Hepatocyte (in vitro differentiated cells): ENCODE data around the gene NOL9. TPM values are rescaled to one million over a fixed set of nuclear protein-coding genes. Genes with fewer than 3 reads are reported as not detected.

Source experiments
- DNase-seq: peaks from one replicate; pipeline ENCODE4 v3.0.0-alpha.2; 2016; ENCODE audit warnings: low spot score
- H2AFZ ChIP-seq: fragments of 200-600 bp; sonication (generic); 2 replicates; pipeline ENCODE4 v1.6.0; 2016; ENCODE audit warnings: antibody characterized with exemption, mild to moderate bottlenecking
- H3K27ac ChIP-seq: fragments of 200-600 bp; sonication (generic); 2 replicates; pipeline ENCODE4 v1.5.1; 2016; ENCODE audit warnings: mild to moderate bottlenecking
- H3K27me3 ChIP-seq: fragments of 200-600 bp; sonication (generic); 2 replicates; pipeline ENCODE4 v1.6.1; 2016
- H3K36me3 ChIP-seq: fragments of 200-600 bp; sonication (generic); replicated peaks from 2 replicates; pipeline ENCODE4 v1.5.1; 2016; ENCODE audit warnings: low read depth; ENCODE audit not compliant: insufficient read depth
- H3K4me1 ChIP-seq: fragments of 200-600 bp; sonication (generic); 2 replicates; pipeline ENCODE4 v1.5.1; 2016; ENCODE audit warnings: mild to moderate bottlenecking, moderate library complexity; ENCODE audit not compliant: insufficient read depth
- H3K4me2 ChIP-seq: fragments of 200-600 bp; sonication (generic); 2 replicates; pipeline ENCODE4 v1.6.0; 2016
- H3K4me3 ChIP-seq: fragments of 200-600 bp; sonication (generic); 2 replicates; pipeline ENCODE4 v1.5.1; 2016; ENCODE audit warnings: mild to moderate bottlenecking
- H3K79me2 ChIP-seq: fragments of 200-600 bp; sonication (generic); 2 replicates; pipeline ENCODE4 v1.6.0; 2017; ENCODE audit warnings: mild to moderate bottlenecking
- H3K9me2 ChIP-seq: fragments of 200-600 bp; sonication (generic); replicated peaks from 2 replicates; pipeline ENCODE4 v1.6.0; 2017; ENCODE audit warnings: mild to moderate bottlenecking; ENCODE audit not compliant: insufficient read depth
- H3K9me3 ChIP-seq: fragments of 200-600 bp; sonication (generic); 2 replicates; pipeline ENCODE4 v1.5.1; 2016; ENCODE audit warnings: low read depth, mild to moderate bottlenecking
- H4K20me1 ChIP-seq: fragments of 200-600 bp; sonication (generic); 2 replicates; pipeline ENCODE4 v1.6.0; 2016; ENCODE audit warnings: mild to moderate bottlenecking; ENCODE audit not compliant: insufficient read depth, poor library complexity, severe bottlenecking
- EZH2 ChIP-seq: fragments of 200-600 bp; sonication (generic); IDR thresholded peaks from 2 replicates; pipeline ENCODE4 v1.6.1; 2016; ENCODE audit warnings: antibody characterized with exemption, mild to moderate bottlenecking, borderline replicate concordance
- EZH2phosphoT487 ChIP-seq: fragments of 200-600 bp; sonication (generic); IDR thresholded peaks from one replicate; pipeline ENCODE4 v1.6.1; 2018; ENCODE audit warnings: antibody characterized with exemption, mild to moderate bottlenecking, low read depth, moderate library complexity; ENCODE audit not compliant: unreplicated experiment, severe bottlenecking
- WGBS: methylation state at CpG from one replicate; pipeline ENCODE4 v1.1.6; 2016; ENCODE audit warnings: low lambda C conversion rate; ENCODE audit errors: missing lambda C conversion rate; 5-methylcytosine and 5-hydroxymethylcytosine counted together
- polyA plus RNA-seq: library from polyadenylated mRNA; unstranded; fragments of >200 nt; fragmentation: Nextera tagmentation; extraction: Ambion mirVana; gene quantifications from 2 replicates; pipeline ENCODE4 v1.2.1, GENCODE V29; 2016
- small RNA-seq: library from RNA; depleted of rRNA; stranded (forward); fragments of <200 nt; gene quantifications from one replicate; pipeline ENCODE3, GENCODE V24; 2014
- total RNA-seq: library from RNA; depleted of rRNA; stranded (reverse); fragments of >200 nt; gene quantifications from 2 replicates; pipeline ENCODE4 v1.2.3, GENCODE V29; 2014
- TF ChIP-seq, protein P1 (sequence below): fragments of 200-600 bp; sonication (generic); IDR thresholded peaks from 2 replicates; pipeline ENCODE4 v1.5.1; 2016; ENCODE audit warnings: antibody characterized with exemption, mild to moderate bottlenecking; ENCODE audit not compliant: poor library complexity

Gene NOL9
- total and polyA plus RNA-seq, 2 experiments from 2014 or later: 13.7 to 21.6 TPM

DNA sequence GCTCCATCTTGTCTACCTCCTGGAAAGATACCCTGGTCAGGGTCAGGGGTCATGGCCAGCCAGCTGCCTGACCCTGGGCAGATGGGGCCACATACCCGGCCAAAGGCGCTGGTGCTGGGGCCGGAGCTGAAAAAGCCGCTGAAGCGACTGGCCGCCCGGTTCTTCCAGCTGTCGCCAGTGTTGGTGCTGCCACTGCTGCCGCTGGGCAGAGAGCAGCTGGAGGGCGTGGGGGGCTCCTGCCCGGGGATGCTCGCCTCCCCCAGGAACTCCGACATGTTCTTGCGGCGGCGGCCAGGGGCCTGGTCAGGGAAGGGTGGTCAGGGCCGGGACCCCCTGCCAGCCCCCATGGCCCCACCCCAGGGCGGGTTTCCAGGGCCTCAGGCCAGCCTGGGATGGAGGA, 81.2 kb downstream of the NOL9 start:
- Histone ChIP-seq H3K4me3 (no peak overlapping the region), H3K4me1 (peaks cover 19% of the 10 kb centered on the region), H2AFZ (no peak overlapping the region), H4K20me1 (no peaks in the 10 kb centered on the region), H3K27ac (no peak overlapping the region), H3K4me2 (no peak overlapping the region), H3K79me2 (no peaks in the 10 kb centered on the region), H3K9me2 (no peaks in the 10 kb centered on the region), H3K27me3 (no peaks in the 10 kb centered on the region), H3K36me3 (no peaks in the 10 kb centered on the region), H3K9me3 (no peaks in the 10 kb centered on the region)
- TF ChIP-seq, protein P1, sequence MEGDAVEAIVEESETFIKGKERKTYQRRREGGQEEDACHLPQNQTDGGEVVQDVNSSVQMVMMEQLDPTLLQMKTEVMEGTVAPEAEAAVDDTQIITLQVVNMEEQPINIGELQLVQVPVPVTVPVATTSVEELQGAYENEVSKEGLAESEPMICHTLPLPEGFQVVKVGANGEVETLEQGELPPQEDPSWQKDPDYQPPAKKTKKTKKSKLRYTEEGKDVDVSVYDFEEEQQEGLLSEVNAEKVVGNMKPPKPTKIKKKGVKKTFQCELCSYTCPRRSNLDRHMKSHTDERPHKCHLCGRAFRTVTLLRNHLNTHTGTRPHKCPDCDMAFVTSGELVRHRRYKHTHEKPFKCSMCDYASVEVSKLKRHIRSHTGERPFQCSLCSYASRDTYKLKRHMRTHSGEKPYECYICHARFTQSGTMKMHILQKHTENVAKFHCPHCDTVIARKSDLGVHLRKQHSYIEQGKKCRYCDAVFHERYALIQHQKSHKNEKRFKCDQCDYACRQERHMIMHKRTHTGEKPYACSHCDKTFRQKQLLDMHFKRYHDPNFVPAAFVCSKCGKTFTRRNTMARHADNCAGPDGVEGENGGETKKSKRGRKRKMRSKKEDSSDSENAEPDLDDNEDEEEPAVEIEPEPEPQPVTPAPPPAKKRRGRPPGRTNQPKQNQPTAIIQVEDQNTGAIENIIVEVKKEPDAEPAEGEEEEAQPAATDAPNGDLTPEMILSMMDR: no peak
- TF ChIP-seq EZH2 (no peak), EZH2phosphoT487 (no peak)
- no peak for DNase-seq
- 94% methylated on average over 9 of the region's 18 CpGs for WGBS

DNA sequence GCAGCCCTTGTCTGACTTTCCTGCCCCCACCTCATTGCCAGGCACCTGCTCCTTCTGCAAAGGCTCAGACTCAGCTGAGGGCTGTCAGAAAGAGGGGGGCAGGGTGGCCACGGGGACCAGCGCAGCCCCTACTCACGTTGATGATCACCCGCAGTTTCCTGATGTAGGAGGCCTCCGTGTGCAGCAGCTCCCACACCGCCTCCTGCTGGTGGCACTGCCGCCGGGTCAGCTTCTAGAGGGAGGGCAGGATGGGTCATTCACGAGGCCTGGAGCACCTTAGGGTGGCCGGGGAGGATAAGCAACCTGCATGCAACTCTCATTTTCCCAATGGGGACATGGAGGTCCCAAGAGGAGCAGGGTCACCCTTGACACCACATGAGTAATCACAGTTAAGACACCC, 81.9 kb downstream of the NOL9 start:
- Histone ChIP-seq H2AFZ (no peak overlapping the region), H3K4me1 (peaks cover 17% of the 10 kb centered on the region), H3K4me2 (no peak overlapping the region), H3K9me3 (no peaks in the 10 kb centered on the region), H3K27ac (peak overlapping the region; percentile 63), H3K9me2 (no peaks in the 10 kb centered on the region), H3K36me3 (no peaks in the 10 kb centered on the region), H3K27me3 (no peaks in the 10 kb centered on the region), H3K4me3 (no peak overlapping the region), H4K20me1 (no peaks in the 10 kb centered on the region), H3K79me2 (no peaks in the 10 kb centered on the region)
- WGBS: 95% methylated on average over 10 of the region's 10 CpGs
- TF ChIP-seq, protein P1: peak; percentile 20
- TF ChIP-seq EZH2phosphoT487: no peak
- no peak for DNase-seq

DNA sequence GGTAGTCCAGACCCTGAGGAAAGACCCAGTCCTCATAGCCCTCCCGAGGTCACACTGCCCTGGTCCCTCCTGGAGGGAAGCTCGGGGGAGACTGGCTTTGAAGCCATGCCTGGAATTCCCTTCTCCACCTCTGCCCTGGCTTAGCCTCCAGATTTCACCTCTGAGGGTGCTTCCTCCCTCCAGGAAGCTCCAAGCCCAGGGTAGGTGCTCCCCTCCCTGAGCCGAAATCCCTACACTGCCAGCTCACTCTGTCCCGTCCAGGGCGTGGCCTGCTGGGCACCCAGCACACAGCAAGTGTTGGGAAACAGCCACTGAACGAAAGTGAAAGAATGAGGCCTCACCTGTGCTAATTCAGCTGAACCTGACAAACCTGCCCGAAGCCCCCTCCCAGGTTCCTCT, 82.3 kb downstream of the NOL9 start:
- TF ChIP-seq EZH2 (no peak), EZH2phosphoT487 (no peak)
- TF ChIP-seq, protein P1: no peak
- Histone ChIP-seq H3K27me3 (no peaks in the 10 kb centered on the region), H3K4me2 (no peak overlapping the region), H4K20me1 (no peaks in the 10 kb centered on the region), H3K79me2 (no peaks in the 10 kb centered on the region), H3K4me3 (no peak overlapping the region), H3K9me3 (no peaks in the 10 kb centered on the region), H3K27ac (peak overlapping the region; percentile 74), H3K9me2 (no peaks in the 10 kb centered on the region), H2AFZ (no peak overlapping the region), H3K36me3 (no peaks in the 10 kb centered on the region), H3K4me1 (peaks cover 13% of the 10 kb centered on the region)
- 90% methylated on average over 7 of the region's 7 CpGs for WGBS
- DNase-seq: peak; percentile 60

Small RNA genes within 50 kb of the gene (small RNA-seq; reads per million reads assigned to genes)
- not detected for gene RNU6-731P

Other genes with a start within 250 kb of the NOL9 start
- gene ACOT7, start 160.7 kb downstream of the NOL9 start, total RNA-seq: 20.3 and 25.8 TPM in 2 replicates
- gene ACOT7, start 160.7 kb downstream of the NOL9 start, polyA plus RNA-seq: 38.1 and 39.9 TPM in 2 replicates
- gene HES2, start 134.6 kb downstream of the NOL9 start, total RNA-seq: 0.27 and 0.44 TPM in 2 replicates
- 0.36 and 1.2 TPM in 2 replicates for gene HES2, start 134.6 kb downstream of the NOL9 start, polyA plus RNA-seq
- gene ESPN, start 129.7 kb downstream of the NOL9 start, total RNA-seq: 21.4 and 31.1 TPM in 2 replicates
- 48.4 and 65.7 TPM in 2 replicates for gene ESPN, start 129.7 kb downstream of the NOL9 start, polyA plus RNA-seq
- gene TNFRSF25, start 88.3 kb downstream of the NOL9 start, total RNA-seq: 4.8 and 14.0 TPM in 2 replicates
- 7.1 and 16.9 TPM in 2 replicates for gene TNFRSF25, start 88.3 kb downstream of the NOL9 start, polyA plus RNA-seq
- 11.6 and 13.3 TPM in 2 replicates for gene PLEKHG5, start 62.8 kb downstream of the NOL9 start, total RNA-seq
- 9.3 and 11.5 TPM in 2 replicates for gene PLEKHG5, start 62.8 kb downstream of the NOL9 start, polyA plus RNA-seq
- gene TAS1R1, start 794 bp upstream of the NOL9 start, total RNA-seq: not detected in 2 replicates
- gene TAS1R1, start 794 bp upstream of the NOL9 start, polyA plus RNA-seq: not detected in 2 replicates
- 22.9 and 24.3 TPM in 2 replicates for gene ZBTB48, start 25.5 kb upstream of the NOL9 start, total RNA-seq
- 24.8 and 25.3 TPM in 2 replicates for gene ZBTB48, start 25.5 kb upstream of the NOL9 start, polyA plus RNA-seq
- 17.7 and 20.6 TPM in 2 replicates for gene KLHL21, start 48.4 kb upstream of the NOL9 start, total RNA-seq
- 16.7 and 20.0 TPM in 2 replicates for gene KLHL21, start 48.4 kb upstream of the NOL9 start, polyA plus RNA-seq
- 10.0 and 11.4 TPM in 2 replicates for gene PHF13, start 59.2 kb upstream of the NOL9 start, total RNA-seq
- 9.6 and 12.5 TPM in 2 replicates for gene PHF13, start 59.2 kb upstream of the NOL9 start, polyA plus RNA-seq
- gene THAP3, start 70.4 kb upstream of the NOL9 start, total RNA-seq: 13.0 and 13.2 TPM in 2 replicates
- 18.9 and 26.5 TPM in 2 replicates for gene THAP3, start 70.4 kb upstream of the NOL9 start, polyA plus RNA-seq
- 35.3 and 47.9 TPM in 2 replicates for gene DNAJC11, start 147.3 kb upstream of the NOL9 start, total RNA-seq
- 39.5 and 43.0 TPM in 2 replicates for gene DNAJC11, start 147.3 kb upstream of the NOL9 start, polyA plus RNA-seq
- gene CAMTA1, start 230.9 kb upstream of the NOL9 start, total RNA-seq: 89.0 and 111 TPM in 2 replicates
- gene CAMTA1, start 230.9 kb upstream of the NOL9 start, polyA plus RNA-seq: 145 and 151 TPM in 2 replicates